ENCODE data around the gene EIF4E1B.
"Not testable (repeated sequence)": the region's sequence is repeated elsewhere in the genome, so short reads cannot be mapped to it uniquely, and the experiment has no call there.

The EIF4E1B gene

GRCh38 chr5:176629853-176630680, at the start of gene EIF4E1B, which contains the start of gene SNCB:
Gene EIF4E1B, plus strand, starts transcription at chr5:176630675. Its CDS starts 12,113 bp downstream, at chr5:176642788.
Gene SNCB, minus strand, starts transcription at chr5:176630534. Its CDS starts 880 bp downstream, at chr5:176629654.
- DNase-seq (ENCODE audit: low read depth in 2 of 2) = peak in 1 of 2 donors; percentile 27

- no peak for DNase-seq (ENCODE audit: low read depth in 2 of 2)
Measured at GRCh38 chr5:176581361-176581760, 49.1 kb upstream of the EIF4E1B start.

GRCh38 chr5:176583076-176583475, 47.4 kb upstream of the EIF4E1B start:
- no peak for DNase-seq (ENCODE audit: low read depth in 2 of 2)

GRCh38 chr5:176587398-176587797, 43.1 kb upstream of the EIF4E1B start:
- no peak for DNase-seq (ENCODE audit: low read depth in 2 of 2)

GRCh38 chr5:176588297-176588696, 42.2 kb upstream of the EIF4E1B start:
- DNase-seq (ENCODE audit: low read depth in 2 of 2) = no peak

GRCh38 chr5:176589039-176589769, 41.3 kb upstream of the EIF4E1B start:
- no peak for DNase-seq (ENCODE audit: low read depth in 2 of 2)

- DNase-seq (ENCODE audit: low read depth in 2 of 2) = no peak
Measured at GRCh38 chr5:176590035-176590717, 40.3 kb upstream of the EIF4E1B start.

GRCh38 chr5:176591667-176592066, 38.8 kb upstream of the EIF4E1B start:
- DNase-seq (ENCODE audit: low read depth in 2 of 2) = not testable (repeated sequence)

GRCh38 chr5:176592573-176592972, 37.9 kb upstream of the EIF4E1B start:
- DNase-seq (ENCODE audit: low read depth in 2 of 2) = no peak

GRCh38 chr5:176593273-176593869, 37.1 kb upstream of the EIF4E1B start:
- no peak for DNase-seq (ENCODE audit: low read depth in 2 of 2)

- no peak for DNase-seq (ENCODE audit: low read depth in 2 of 2)
Measured at GRCh38 chr5:176594554-176594953, 35.9 kb upstream of the EIF4E1B start.

- no peak for DNase-seq (ENCODE audit: low read depth in 2 of 2)
Measured at GRCh38 chr5:176595386-176595943, 35.0 kb upstream of the EIF4E1B start.

- no peak for DNase-seq (ENCODE audit: low read depth in 2 of 2)
Measured at GRCh38 chr5:176596069-176596644, 34.3 kb upstream of the EIF4E1B start.

GRCh38 chr5:176596689-176597416, 33.6 kb upstream of the EIF4E1B start:
- DNase-seq (ENCODE audit: low read depth in 2 of 2) = peak; percentile 32 to 36

- DNase-seq (ENCODE audit: low read depth in 2 of 2) = no peak
Measured at GRCh38 chr5:176597417-176598389, 32.8 kb upstream of the EIF4E1B start.

- DNase-seq (ENCODE audit: low read depth in 2 of 2) = not testable (repeated sequence)
Measured at GRCh38 chr5:176599749-176600430, 30.6 kb upstream of the EIF4E1B start.

- no peak for DNase-seq (ENCODE audit: low read depth in 2 of 2)
Measured at GRCh38 chr5:176601901-176602482, 28.5 kb upstream of the EIF4E1B start.

- DNase-seq (ENCODE audit: low read depth in 2 of 2) = no peak
Measured at GRCh38 chr5:176603091-176603490, 27.4 kb upstream of the EIF4E1B start.

Data from stimulated activated CD4-positive, alpha-beta T cell treated with anti-CD3 and anti-CD28 coated beads, Interleukin-1b, Interleukin-23, amount 100 ng/mL, for 1 hour (primary cell).